GM12873 (cell line): Measurements from ENCODE around the gene B4GALT6.

Experiments
- TF ChIP-seq, protein P1 (sequence below): IDR thresholded peaks from 2 replicates; pipeline ENCODE4 v1.5.1; 2012; ENCODE audit warnings: low read depth, mild to moderate bottlenecking, moderate library complexity, low read length, control low read depth; ENCODE audit not compliant: insufficient read depth; ENCODE audit errors: missing control alignments

The B4GALT6 gene

DNA sequence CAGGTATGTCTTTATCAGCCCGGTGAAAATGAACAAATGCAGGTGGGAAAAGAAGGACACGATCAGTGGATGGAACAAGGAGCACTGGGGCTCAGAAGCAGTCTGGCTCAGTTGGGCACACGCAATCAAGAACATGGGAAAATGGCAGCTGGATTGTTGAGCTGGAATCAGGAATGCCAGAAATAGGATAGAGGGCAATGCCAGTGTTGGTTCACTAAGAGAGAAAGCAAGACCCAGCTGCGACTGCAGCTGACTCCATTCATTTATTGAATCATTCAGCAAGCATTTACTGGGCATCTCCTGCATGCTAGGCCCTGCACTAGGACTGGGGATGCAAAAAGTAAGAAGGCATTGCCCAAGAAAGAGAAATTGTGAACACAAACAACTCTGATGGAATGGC lies 106.3 kb downstream of the B4GALT6 start:
- TF ChIP-seq, protein P1, sequence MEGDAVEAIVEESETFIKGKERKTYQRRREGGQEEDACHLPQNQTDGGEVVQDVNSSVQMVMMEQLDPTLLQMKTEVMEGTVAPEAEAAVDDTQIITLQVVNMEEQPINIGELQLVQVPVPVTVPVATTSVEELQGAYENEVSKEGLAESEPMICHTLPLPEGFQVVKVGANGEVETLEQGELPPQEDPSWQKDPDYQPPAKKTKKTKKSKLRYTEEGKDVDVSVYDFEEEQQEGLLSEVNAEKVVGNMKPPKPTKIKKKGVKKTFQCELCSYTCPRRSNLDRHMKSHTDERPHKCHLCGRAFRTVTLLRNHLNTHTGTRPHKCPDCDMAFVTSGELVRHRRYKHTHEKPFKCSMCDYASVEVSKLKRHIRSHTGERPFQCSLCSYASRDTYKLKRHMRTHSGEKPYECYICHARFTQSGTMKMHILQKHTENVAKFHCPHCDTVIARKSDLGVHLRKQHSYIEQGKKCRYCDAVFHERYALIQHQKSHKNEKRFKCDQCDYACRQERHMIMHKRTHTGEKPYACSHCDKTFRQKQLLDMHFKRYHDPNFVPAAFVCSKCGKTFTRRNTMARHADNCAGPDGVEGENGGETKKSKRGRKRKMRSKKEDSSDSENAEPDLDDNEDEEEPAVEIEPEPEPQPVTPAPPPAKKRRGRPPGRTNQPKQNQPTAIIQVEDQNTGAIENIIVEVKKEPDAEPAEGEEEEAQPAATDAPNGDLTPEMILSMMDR, result no peak

DNA sequence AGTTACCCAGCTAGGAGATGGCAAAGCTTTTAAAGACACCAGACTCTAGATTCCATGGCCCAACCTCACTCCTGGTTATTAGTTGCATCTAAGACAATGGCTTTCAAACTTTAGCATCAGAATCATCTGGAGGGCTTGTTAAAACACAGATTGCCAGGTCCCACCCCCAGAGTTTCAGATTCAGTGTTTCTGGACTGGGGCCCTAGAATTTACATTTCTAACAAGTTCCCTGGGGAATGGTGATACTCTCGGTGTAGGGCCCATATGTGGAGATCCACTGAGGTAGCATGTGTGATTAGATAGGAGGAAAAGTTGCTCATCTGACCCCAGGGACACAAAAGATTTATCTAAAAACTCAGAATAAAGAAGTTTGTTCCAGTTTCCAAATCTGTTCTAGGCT lies 107.2 kb downstream of the B4GALT6 start:
- TF ChIP-seq, protein P1, result no peak

DNA sequence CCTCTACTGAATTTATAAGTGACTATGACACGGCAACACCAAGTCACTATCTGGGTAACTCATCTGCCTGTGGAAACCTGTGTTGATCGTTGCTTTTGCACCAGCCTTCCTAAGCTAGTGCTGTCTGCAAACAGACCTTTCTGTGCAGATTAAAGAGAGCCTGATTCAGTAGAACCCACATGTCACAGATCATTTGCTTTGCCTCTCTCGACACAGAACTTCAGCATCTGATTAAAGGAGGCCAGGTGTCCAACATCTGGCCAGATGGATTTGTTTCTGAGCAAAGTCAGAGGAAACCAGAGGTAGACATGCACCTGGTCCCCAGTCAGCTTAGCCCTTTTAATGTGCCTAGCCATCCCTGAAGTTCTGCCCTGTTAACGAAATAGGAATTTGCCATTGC lies 107.7 kb downstream of the B4GALT6 start:
- TF ChIP-seq, protein P1, result no peak

DNA sequence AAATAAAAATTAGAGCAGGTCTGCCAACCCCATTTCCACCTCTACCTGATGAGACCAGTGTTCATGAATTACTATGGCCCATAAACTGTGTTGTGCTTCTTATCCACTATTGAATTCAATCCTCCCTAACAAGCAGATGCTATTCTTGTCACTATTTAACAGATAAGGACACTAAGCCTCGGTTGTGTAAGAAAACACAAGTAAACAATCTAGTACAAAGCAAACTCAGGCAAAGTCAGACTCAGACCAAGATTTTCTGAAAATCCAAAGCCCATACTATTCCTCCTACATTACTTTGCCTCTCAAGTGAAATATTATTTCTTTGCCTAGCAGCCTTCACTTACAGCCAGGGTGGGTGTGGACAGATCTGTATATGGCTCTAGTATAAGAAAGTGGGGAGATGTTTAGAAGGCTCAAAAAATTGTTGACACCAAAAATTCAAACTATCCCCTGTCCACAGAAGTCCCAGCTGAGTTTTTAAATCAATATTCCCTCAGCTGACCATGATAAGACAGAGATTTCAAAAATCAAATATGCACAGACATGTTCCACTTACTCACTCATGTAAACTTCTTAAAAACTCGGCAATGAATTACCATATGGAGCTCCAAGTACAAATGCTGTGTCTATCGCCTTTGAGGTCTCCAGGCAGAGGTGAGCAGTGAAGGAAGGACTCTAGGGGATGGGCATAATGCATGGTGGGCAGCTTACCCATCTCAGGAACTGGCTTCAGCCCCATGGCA lies 108.7 kb downstream of the B4GALT6 start:
- TF ChIP-seq, protein P1, result no peak

DNA sequence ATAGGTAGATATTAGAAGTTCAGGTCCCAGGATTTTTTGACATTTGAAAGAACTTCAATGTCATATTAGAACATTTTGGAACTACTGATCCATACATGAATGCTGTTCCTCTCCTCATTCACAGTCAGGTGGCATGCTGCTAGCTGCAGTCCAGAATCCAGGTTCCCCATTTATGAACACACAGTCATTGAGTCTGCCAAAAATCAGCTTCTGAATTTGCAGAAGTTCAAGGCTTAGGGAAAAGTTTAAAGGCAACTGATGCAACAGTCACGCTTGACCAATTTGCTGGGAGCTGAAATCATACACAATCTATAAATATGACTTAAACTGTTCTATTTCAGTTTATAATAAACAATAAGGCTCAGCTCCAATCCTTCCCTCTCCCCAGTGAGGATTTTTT lies 110.0 kb downstream of the B4GALT6 start:
- TF ChIP-seq, protein P1, result no peak
